MG63 (cell line): Measurements from ENCODE around the gene TAS1R1. TPM values are rescaled to one million over a fixed set of nuclear protein-coding genes. Genes with fewer than 3 reads are reported as not detected.

Source experiments
- DNase-seq: peaks from one replicate; pipeline ENCODE4 v3.0.0-alpha.2; 2020
- H3K27me3 ChIP-seq: fragments of 250-450 bp; sonication (Bioruptor Pico); 2 replicates; pipeline ENCODE4 v1.5.1; 2020; ENCODE audit warnings: mild to moderate bottlenecking, moderate library complexity
- H3K36me3 ChIP-seq: fragments of 250-450 bp; sonication (Bioruptor Pico); 2 replicates; pipeline ENCODE4 v1.5.1; 2020; ENCODE audit warnings: mild to moderate bottlenecking, moderate library complexity
- H3K4me3 ChIP-seq: fragments of 250-450 bp; sonication (Bioruptor Pico); 2 replicates; pipeline ENCODE4 v1.5.1; 2020; ENCODE audit warnings: mild to moderate bottlenecking, moderate library complexity
- H3K9me3 ChIP-seq: fragments of 250-450 bp; sonication (Bioruptor Pico); 2 replicates; pipeline ENCODE4 v1.5.1; 2020; ENCODE audit warnings: mild to moderate bottlenecking, moderate library complexity
- total RNA-seq: library from RNA; depleted of rRNA; stranded (reverse); fragments of >200 nt; shearing (Covaris generic); gene quantifications from 2 replicates; pipeline ENCODE4 v1.2.3, GENCODE V29; 2014; ENCODE audit warnings: low replicate concordance

Gene TAS1R1
- total RNA-seq, 1 experiment from 2014 or later: not detected

GRCh38 chr1:6603915-6604558 is 48.9 kb downstream of the TAS1R1 start:
- H3K27me3 ChIP-seq: no peaks in the 10 kb centered on the region
- no peak overlapping the region for H3K4me3 ChIP-seq
- no peak for DNase-seq
- H3K9me3 ChIP-seq: no peaks in the 10 kb centered on the region
- peaks cover 10% of the 10 kb centered on the region for H3K36me3 ChIP-seq

- DNase-seq: peak; percentile 55
- H3K4me3 ChIP-seq: peak overlapping the region; percentile 57
- no peaks in the 10 kb centered on the region for H3K9me3 ChIP-seq
- H3K27me3 ChIP-seq: no peaks in the 10 kb centered on the region
- H3K36me3 ChIP-seq: peaks cover 18% of the 10 kb centered on the region
These were observed 57.7 kb downstream of the TAS1R1 start for GRCh38 chr1:6612641-6613360.

GRCh38 chr1:6613361-6614018 is 58.4 kb downstream of the TAS1R1 start, which contains the start of gene PHF13:
Gene PHF13, plus strand, starts transcription at chr1:6613731. Its CDS starts 336 bp downstream, at chr1:6614067.
- peaks cover 23% of the 10 kb centered on the region for H3K36me3 ChIP-seq

GRCh38 chr1:6614019-6614928 is 59.2 kb downstream of the TAS1R1 start:
- Histone ChIP-seq H3K4me3 (peak overlapping the region; percentile 67), H3K27me3 (no peaks in the 10 kb centered on the region), H3K9me3 (no peaks in the 10 kb centered on the region), H3K36me3 (peaks cover 31% of the 10 kb centered on the region)
- peak; percentile 73 for DNase-seq

More at GRCh38 chr1:6613361-6614018, 58.4 kb downstream of the TAS1R1 start, which contains the start of gene PHF13:
- Histone ChIP-seq H3K9me3 (no peaks in the 10 kb centered on the region), H3K4me3 (peak within 1 kb of the TSS; percentile 67), H3K27me3 (no peaks in the 10 kb centered on the region)
- peak; percentile 99 for DNase-seq

GRCh38 chr1:6614929-6615785 is 60.0 kb downstream of the TAS1R1 start:
- H3K9me3 ChIP-seq: no peaks in the 10 kb centered on the region
- peak overlapping the region; percentile 67 for H3K4me3 ChIP-seq
- H3K27me3 ChIP-seq: no peaks in the 10 kb centered on the region
- DNase-seq: no peak
- peaks cover 40% of the 10 kb centered on the region for H3K36me3 ChIP-seq

GRCh38 chr1:6619045-6619444 is 63.9 kb downstream of the TAS1R1 start:
- peaks cover 74% of the 10 kb centered on the region for H3K36me3 ChIP-seq
- no peaks in the 10 kb centered on the region for H3K9me3 ChIP-seq
- DNase-seq: no peak
- H3K4me3 ChIP-seq: no peak overlapping the region
- H3K27me3 ChIP-seq: no peaks in the 10 kb centered on the region

GRCh38 chr1:6621429-6622391 is 66.6 kb downstream of the TAS1R1 start:
- no peaks in the 10 kb centered on the region for H3K9me3 ChIP-seq
- DNase-seq: no peak
- H3K4me3 ChIP-seq: no peak overlapping the region
- H3K27me3 ChIP-seq: no peaks in the 10 kb centered on the region
- H3K36me3 ChIP-seq: peaks cover 80% of the 10 kb centered on the region

GRCh38 chr1:6622396-6623152 is 67.5 kb downstream of the TAS1R1 start:
- Histone ChIP-seq H3K27me3 (no peaks in the 10 kb centered on the region), H3K36me3 (peaks cover 79% of the 10 kb centered on the region), H3K4me3 (no peak overlapping the region), H3K9me3 (no peaks in the 10 kb centered on the region)
- DNase-seq: no peak

- H3K27me3 ChIP-seq: no peaks in the 10 kb centered on the region
- no peaks in the 10 kb centered on the region for H3K9me3 ChIP-seq
- H3K36me3 ChIP-seq: peaks cover 72% of the 10 kb centered on the region
- H3K4me3 ChIP-seq: no peak overlapping the region
- no peak for DNase-seq
These were observed 68.3 kb downstream of the TAS1R1 start for GRCh38 chr1:6623269-6623965.

GRCh38 chr1:6624710-6625583 is 69.8 kb downstream of the TAS1R1 start, which contains the start of gene THAP3:
Gene THAP3, plus strand, starts transcription at chr1:6624868. Its CDS starts 351 bp downstream, at chr1:6625219.
- Histone ChIP-seq H3K9me3 (no peaks in the 10 kb centered on the region), H3K36me3 (peaks cover 65% of the 10 kb centered on the region), H3K27me3 (no peaks in the 10 kb centered on the region), H3K4me3 (peak within 1 kb of the TSS; percentile 61)
- DNase-seq: peak; percentile 80

- Histone ChIP-seq H3K9me3 (no peaks in the 10 kb centered on the region), H3K27me3 (no peaks in the 10 kb centered on the region), H3K36me3 (peaks cover 61% of the 10 kb centered on the region), H3K4me3 (peak overlapping the region; percentile 61)
- peak; percentile 10 for DNase-seq
These were observed 70.6 kb downstream of the TAS1R1 start for GRCh38 chr1:6625584-6626149.

GRCh38 chr1:6627031-6627430 is 71.9 kb downstream of the TAS1R1 start:
- peaks cover 51% of the 10 kb centered on the region for H3K36me3 ChIP-seq
- H3K4me3 ChIP-seq: no peak overlapping the region
- DNase-seq: no peak

More at GRCh38 chr1:6627031-6627430, 71.9 kb downstream of the TAS1R1 start:
- Histone ChIP-seq H3K27me3 (no peaks in the 10 kb centered on the region), H3K9me3 (no peaks in the 10 kb centered on the region)
